ENCODE data around the gene MBNL2. TPM values are rescaled to one million over a fixed set of nuclear protein-coding genes. Genes with fewer than 3 reads are reported as not detected.

MBNL2 gene
- total RNA-seq, 4 donors from 2014 or later: 50.7 to 115 (median 72.0) TPM

DNA sequence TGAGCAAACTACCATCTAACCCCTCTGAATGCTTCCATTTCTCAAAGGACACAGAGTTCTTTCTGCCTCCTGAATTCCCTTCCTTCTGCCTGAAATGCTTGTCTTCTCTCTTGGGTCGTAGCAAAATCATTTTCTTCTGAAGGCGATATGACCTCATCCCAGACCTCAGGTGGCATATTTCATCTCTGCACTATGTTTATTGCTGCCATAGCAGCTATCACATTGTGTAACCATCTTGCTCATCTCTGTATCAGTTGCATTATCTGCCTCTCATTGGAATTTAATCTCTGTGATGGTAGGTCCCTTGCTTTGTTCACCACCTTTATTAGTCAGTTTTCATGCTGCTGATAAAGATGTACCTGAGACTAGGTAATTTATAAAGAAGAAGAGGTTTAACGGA is 179.3 kb downstream of the MBNL2 start:
- TF ChIP-seq POLR2A (IDR thresholded peaks at IDR 0.05): no peak
- TF ChIP-seq, protein P1, sequence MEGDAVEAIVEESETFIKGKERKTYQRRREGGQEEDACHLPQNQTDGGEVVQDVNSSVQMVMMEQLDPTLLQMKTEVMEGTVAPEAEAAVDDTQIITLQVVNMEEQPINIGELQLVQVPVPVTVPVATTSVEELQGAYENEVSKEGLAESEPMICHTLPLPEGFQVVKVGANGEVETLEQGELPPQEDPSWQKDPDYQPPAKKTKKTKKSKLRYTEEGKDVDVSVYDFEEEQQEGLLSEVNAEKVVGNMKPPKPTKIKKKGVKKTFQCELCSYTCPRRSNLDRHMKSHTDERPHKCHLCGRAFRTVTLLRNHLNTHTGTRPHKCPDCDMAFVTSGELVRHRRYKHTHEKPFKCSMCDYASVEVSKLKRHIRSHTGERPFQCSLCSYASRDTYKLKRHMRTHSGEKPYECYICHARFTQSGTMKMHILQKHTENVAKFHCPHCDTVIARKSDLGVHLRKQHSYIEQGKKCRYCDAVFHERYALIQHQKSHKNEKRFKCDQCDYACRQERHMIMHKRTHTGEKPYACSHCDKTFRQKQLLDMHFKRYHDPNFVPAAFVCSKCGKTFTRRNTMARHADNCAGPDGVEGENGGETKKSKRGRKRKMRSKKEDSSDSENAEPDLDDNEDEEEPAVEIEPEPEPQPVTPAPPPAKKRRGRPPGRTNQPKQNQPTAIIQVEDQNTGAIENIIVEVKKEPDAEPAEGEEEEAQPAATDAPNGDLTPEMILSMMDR (IDR thresholded peaks at IDR 0.05): no peak

GRCh38 chr13:97403893-97404750 is 182.0 kb downstream of the MBNL2 start:
- DNase-seq: no peak
- Histone ChIP-seq H3K4me3 (no peak overlapping the region), H3K27me3 (no peaks in the 10 kb centered on the region), H3K9me3 (no peaks in the 10 kb centered on the region), H3K27ac (no peak overlapping the region), H3K36me3 (no peaks in the 10 kb centered on the region), H3K4me1 (no peaks in the 10 kb centered on the region)
- TF ChIP-seq POLR2A (IDR thresholded peaks at IDR 0.05): no peak
- TF ChIP-seq, protein P1 (IDR thresholded peaks at IDR 0.05): no peak
- intact Hi-C loops (cut with DNase I; ENCODE audit: low total_unique reads): no loop called here

More for the DNA sequence above, 179.3 kb downstream of the MBNL2 start:
- Histone ChIP-seq H3K36me3 (no peaks in the 10 kb centered on the region), H3K4me3 (no peak overlapping the region), H3K27ac (no peak overlapping the region), H3K9me3 (no peaks in the 10 kb centered on the region), H3K4me1 (no peaks in the 10 kb centered on the region), H3K27me3 (no peaks in the 10 kb centered on the region)
- intact Hi-C loops (cut with DNase I; ENCODE audit: low total_unique reads): no loop called here
- DNase-seq: no peak

DNA sequence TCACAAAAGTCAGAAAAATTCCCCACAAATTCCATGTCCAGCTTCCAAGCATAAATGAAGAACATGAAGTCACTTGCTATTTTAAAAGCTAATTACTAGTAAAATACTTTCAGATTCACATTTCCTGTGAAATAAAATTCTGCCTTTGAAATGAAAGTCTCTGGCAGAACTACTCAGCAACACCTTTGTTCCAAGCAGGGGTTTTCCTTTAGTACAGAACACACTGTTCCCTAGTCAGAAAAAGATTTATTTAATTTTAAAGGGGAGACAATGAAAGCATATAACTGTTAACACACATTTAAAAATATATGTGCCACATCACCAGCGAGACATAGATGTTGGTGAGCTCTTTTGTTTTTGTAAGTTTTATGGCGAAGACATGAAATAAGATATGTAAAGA is 185.4 kb downstream of the MBNL2 start:
- H3K4me3 ChIP-seq: no peak overlapping the region
- TF ChIP-seq POLR2A (IDR thresholded peaks at IDR 0.05): peak in 1 of 2 donors; percentile 13
- TF ChIP-seq, protein P1 (IDR thresholded peaks at IDR 0.05): no peak
- no peak for DNase-seq
- H3K27ac ChIP-seq: peak overlapping the region; percentile 53 to 83
- intact Hi-C loops (cut with DNase I; ENCODE audit: low total_unique reads): no loop called here
- no peaks in the 10 kb centered on the region for H3K36me3 ChIP-seq
- no peaks in the 10 kb centered on the region for H3K9me3 ChIP-seq
- H3K27me3 ChIP-seq: no peaks in the 10 kb centered on the region
- no peaks in the 10 kb centered on the region for H3K4me1 ChIP-seq

DNA sequence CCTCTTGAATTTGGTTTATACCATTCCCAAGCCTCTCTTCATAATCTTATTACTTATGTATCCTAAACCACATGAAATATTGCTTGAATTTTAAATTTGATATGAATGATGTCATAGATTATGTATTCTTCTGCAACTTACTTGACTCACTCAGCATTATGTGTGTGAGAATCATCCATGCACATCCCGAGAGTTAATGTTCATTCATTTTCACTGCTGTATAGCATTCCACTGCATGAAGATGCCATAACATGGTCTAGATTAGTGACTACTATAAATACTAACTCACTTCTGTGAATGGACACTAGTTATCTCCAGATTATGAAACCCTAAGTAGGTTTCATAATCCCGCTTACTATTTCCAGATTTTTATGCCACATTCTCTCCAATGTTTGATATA is 186.8 kb downstream of the MBNL2 start:
- DNase-seq: no peak
- Histone ChIP-seq H3K27me3 (no peaks in the 10 kb centered on the region), H3K4me1 (no peaks in the 10 kb centered on the region), H3K27ac (no peak overlapping the region), H3K36me3 (no peaks in the 10 kb centered on the region), H3K4me3 (no peak overlapping the region), H3K9me3 (no peaks in the 10 kb centered on the region)
- intact Hi-C loops (cut with DNase I; ENCODE audit: low total_unique reads): no loop called here
- TF ChIP-seq, protein P1 (IDR thresholded peaks at IDR 0.05): no peak
- no peak for TF ChIP-seq POLR2A (IDR thresholded peaks at IDR 0.05)

- no peak overlapping the region for H3K27ac ChIP-seq
- H3K27me3 ChIP-seq: no peaks in the 10 kb centered on the region
- H3K4me3 ChIP-seq: no peak overlapping the region
- TF ChIP-seq POLR2A (IDR thresholded peaks at IDR 0.05): no peak
- TF ChIP-seq, protein P1 (IDR thresholded peaks at IDR 0.05): no peak
- DNase-seq: no peak
- no peaks in the 10 kb centered on the region for H3K9me3 ChIP-seq
- H3K4me1 ChIP-seq: no peaks in the 10 kb centered on the region
- intact Hi-C loops (cut with DNase I; ENCODE audit: low total_unique reads): no loop called here
- H3K36me3 ChIP-seq: no peaks in the 10 kb centered on the region
Measured at GRCh38 chr13:97411984-97412383, 189.9 kb downstream of the MBNL2 start.

All from uterus (tissue), 4 donors.